Stomach (tissue), 9 donors: ENCODE results near the gene VN1R5. TPM values are rescaled to one million over a fixed set of nuclear protein-coding genes. Genes with fewer than 3 reads are reported as not detected.

Experiments
- DNase-seq, 2 donors: peaks; one replicate each; pipeline versions ENCODE4 v3.0.0 to v3.0.0-alpha.2; 2013 to 2019
- H3K27ac ChIP-seq, 5 donors: fragments of 200-600 bp in 4 of 5; sonication (generic) in 4 of 5; one replicate each; pipeline ENCODE4 v1.5.1; 2013 to 2019; ENCODE audit warnings: mild to moderate bottlenecking in 1 of 5, moderate library complexity in 1 of 5
- H3K27me3 ChIP-seq, 3 donors: fragments of 200-600 bp; sonication (generic); one replicate each; pipeline ENCODE4 v1.5.1; 2017 to 2019; ENCODE audit warnings: mixed run types in 1 of 3
- H3K36me3 ChIP-seq, 4 donors: fragments of 200-600 bp; sonication (generic); 1 replicate in 3 of 4; 2 replicates in 1 of 4; pipeline ENCODE4 v1.5.1; 2016 to 2019
- H3K4me1 ChIP-seq, 4 donors: fragments of 200-600 bp; sonication (generic); one replicate each; pipeline ENCODE4 v1.5.1; 2016 to 2019
- H3K4me3 ChIP-seq, 4 donors: fragments of 200-600 bp; sonication (generic) in 3 of 4; one replicate each; pipeline ENCODE4 v1.5.1; 2016 to 2019; ENCODE audit warnings: mild to moderate bottlenecking in 1 of 4
- H3K9me3 ChIP-seq, 4 donors: fragments of 200-600 bp; sonication (generic); one replicate each; pipeline ENCODE4 v1.5.1; 2016 to 2019
- EP300 ChIP-seq: sonication (generic); formaldehyde crosslinking; IDR thresholded peaks from one replicate; pipeline ENCODE4 v1.6.1; 2017; ENCODE audit warnings: antibody characterized with exemption
- POLR2A ChIP-seq, 4 donors: fragments of 450-650 bp; IDR thresholded peaks; one replicate each; pipeline ENCODE4 v1.6.1; 2016; ENCODE audit warnings: antibody characterized with exemption in 4 of 4, control low read depth in 2 of 4, mild to moderate bottlenecking in 1 of 4, moderate library complexity in 1 of 4
- POLR2AphosphoS5 ChIP-seq, 3 donors: sonication (generic); formaldehyde crosslinking; IDR thresholded peaks; one replicate each; pipeline ENCODE4 v1.6.1; 2016; ENCODE audit warnings: antibody characterized with exemption in 3 of 3
- WGBS, 5 donors: extraction: QIAGEN DNeasy Blood & Tissue Kit in 3 of 5; methylation state at CpG; one replicate each; pipeline versions ENCODE4 v1.1.5 to v1.1.7; 2013 to 2018; 5-methylcytosine and 5-hydroxymethylcytosine counted together
- intact Hi-C: fragments of 100-400 bp; cut with DNase I; formaldehyde crosslinking; loops from one replicate; pipeline ENCODE4 v1.15.1; 2023; ENCODE audit warnings: low total_unique reads
- polyA plus RNA-seq, 3 donors: library from polyadenylated mRNA; stranded (reverse); fragments of 200-250 nt; gene quantifications; one replicate each; pipeline ENCODE4 v1.2.3, GENCODE V29; 2013
- total RNA-seq, 5 donors: library from RNA; depleted of rRNA; stranded (reverse); fragments of >200 nt; gene quantifications; one replicate each; pipeline versions ENCODE4 v1.1.0 to v1.2.3, GENCODE V29; 2014 to 2016
- TF ChIP-seq, protein P1 (sequence below), 7 experiments: fragments of 450-650 bp in 4 of 7; fragments of 200-600 bp in 3 of 7; sonication (generic) in 3 of 7; IDR thresholded peaks; one replicate each; pipeline ENCODE4 v1.5.1; 2016 to 2019; ENCODE audit warnings: antibody characterized with exemption in 7 of 7, control low read depth in 2 of 7, mild to moderate bottlenecking in 1 of 7
- donor health status: healthy with polysubstance abuse.
- donor health status: Bipolar disorder and iron deficiency.
- donor health status: healthy.

VN1R5 gene
- total and polyA plus RNA-seq, 8 donors, result not detected

DNA sequence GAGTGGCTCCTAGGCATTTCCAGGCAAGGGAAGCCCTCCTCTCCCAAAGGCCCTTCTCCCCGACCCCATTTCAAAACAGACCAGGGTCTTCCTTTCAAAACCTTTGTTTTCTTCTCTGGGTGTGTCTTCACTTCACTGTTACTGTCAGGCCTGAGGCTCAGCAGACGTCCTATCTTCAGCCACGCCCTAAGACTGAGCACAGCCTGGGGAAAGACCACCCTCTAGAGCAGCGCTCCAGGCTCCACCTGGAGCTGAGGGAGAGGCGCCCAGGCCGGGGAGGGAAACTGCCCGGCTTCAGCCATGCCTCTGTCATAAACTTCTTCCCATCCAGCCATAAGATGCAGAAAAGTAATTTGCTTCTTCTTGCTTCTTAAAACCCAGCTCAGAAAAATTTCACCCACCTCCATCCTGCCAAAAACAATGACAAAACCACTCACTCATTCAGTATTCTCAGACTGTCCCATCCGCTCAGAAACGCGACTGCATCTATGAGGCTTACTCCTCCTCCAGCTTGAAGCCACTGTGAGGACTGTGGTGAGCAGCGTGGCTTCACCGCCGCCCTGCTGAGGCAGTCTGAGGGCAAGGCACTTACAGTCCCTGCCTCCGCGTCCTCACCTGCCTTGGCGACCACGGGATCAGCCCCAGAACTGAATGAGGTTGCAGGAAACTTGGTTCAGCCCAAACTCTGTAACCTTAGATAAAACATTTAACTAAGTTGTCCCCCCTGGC lies 36.1 kb downstream of the VN1R5 start:
- WGBS, 5 donors, result 66 to 74% (median 67%) methylated on average over 15 to 17 of the region's 17 CpGs
- TF ChIP-seq EP300 (no peak), POLR2AphosphoS5 (IDR thresholded peaks at IDR 0.05) (no peak), POLR2A (IDR thresholded peaks at IDR 0.05) (no peak)
- TF ChIP-seq, protein P1, sequence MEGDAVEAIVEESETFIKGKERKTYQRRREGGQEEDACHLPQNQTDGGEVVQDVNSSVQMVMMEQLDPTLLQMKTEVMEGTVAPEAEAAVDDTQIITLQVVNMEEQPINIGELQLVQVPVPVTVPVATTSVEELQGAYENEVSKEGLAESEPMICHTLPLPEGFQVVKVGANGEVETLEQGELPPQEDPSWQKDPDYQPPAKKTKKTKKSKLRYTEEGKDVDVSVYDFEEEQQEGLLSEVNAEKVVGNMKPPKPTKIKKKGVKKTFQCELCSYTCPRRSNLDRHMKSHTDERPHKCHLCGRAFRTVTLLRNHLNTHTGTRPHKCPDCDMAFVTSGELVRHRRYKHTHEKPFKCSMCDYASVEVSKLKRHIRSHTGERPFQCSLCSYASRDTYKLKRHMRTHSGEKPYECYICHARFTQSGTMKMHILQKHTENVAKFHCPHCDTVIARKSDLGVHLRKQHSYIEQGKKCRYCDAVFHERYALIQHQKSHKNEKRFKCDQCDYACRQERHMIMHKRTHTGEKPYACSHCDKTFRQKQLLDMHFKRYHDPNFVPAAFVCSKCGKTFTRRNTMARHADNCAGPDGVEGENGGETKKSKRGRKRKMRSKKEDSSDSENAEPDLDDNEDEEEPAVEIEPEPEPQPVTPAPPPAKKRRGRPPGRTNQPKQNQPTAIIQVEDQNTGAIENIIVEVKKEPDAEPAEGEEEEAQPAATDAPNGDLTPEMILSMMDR (IDR thresholded peaks at IDR 0.05), result no peak
- no peak overlapping the region for H3K27ac ChIP-seq
- intact Hi-C loops, result no loop called here
- no peaks in the 10 kb centered on the region for H3K36me3 ChIP-seq
- H3K9me3 ChIP-seq, result no peaks in the 10 kb centered on the region
- no peaks in the 10 kb centered on the region for H3K27me3 ChIP-seq
- DNase-seq, result no peak
- H3K4me1 ChIP-seq, result no peaks in the 10 kb centered on the region
- H3K4me3 ChIP-seq, result no peak overlapping the region

DNA sequence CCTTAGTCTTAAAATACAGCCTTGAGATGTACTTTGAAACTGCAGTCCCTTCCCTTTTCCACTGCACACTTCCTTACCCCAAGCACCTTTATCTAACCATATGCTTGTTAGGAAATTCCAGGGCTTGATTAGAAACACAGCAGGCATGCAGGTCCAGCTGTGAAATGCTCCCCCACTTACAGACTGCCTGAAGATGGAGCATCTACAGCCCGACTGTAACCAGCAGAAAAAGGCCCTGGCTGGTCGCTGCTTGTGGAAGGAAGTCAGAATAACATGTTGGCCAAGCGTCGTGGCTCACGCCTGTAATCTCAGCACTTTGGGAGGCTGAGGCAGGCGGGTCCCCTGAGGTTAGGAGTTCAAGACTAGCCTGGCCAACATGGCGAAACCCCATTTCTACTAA lies 37.2 kb downstream of the VN1R5 start:
- no peaks in the 10 kb centered on the region for H3K4me1 ChIP-seq
- intact Hi-C loops, result no loop called here

DNA sequence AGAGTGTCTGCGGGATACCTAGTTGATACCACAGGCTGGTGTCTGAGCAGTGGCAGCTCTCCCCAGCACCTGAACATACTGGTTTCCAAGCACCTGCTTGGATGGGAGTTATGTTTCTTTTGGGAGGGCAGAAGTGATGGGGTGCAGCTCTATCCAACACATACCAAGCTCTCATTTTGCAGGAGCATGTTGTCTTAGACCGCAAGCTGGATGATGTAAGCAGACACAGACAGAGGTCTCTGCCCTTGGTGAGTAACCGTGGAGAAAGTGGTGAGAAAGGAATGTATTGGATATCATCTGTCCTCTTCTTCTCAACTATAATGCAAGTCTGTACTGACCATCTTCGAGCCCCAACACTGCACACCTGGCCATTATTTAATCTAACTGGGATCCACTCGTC lies 38.4 kb downstream of the VN1R5 start:
- Histone ChIP-seq H3K9me3 (no peaks in the 10 kb centered on the region), H3K27me3 (no peaks in the 10 kb centered on the region), H3K27ac (no peak overlapping the region), H3K4me3 (no peak overlapping the region), H3K4me1 (no peaks in the 10 kb centered on the region), H3K36me3 (peaks cover 0 to 8% (median 4%) of the 10 kb centered on the region in 4 donors)
- DNase-seq, result no peak
- WGBS, 5 donors, result 78 to 87% (median 83%) methylated on average over 5 of the region's 5 CpGs
- intact Hi-C loops, result no loop called here
- TF ChIP-seq EP300 (no peak), POLR2AphosphoS5 (IDR thresholded peaks at IDR 0.05) (no peak), POLR2A (IDR thresholded peaks at IDR 0.05) (no peak)
- TF ChIP-seq, protein P1 (IDR thresholded peaks at IDR 0.05), result no peak

More for the DNA sequence above, 37.2 kb downstream of the VN1R5 start:
- Histone ChIP-seq H3K4me3 (no peak overlapping the region), H3K36me3 (no peaks in the 10 kb centered on the region), H3K9me3 (no peaks in the 10 kb centered on the region), H3K27me3 (no peaks in the 10 kb centered on the region), H3K27ac (no peak overlapping the region)
- WGBS, 5 donors, result 61 to 80% (median 68%) methylated on average over 7 of the region's 7 CpGs
- DNase-seq, result no peak
- TF ChIP-seq, protein P1 (IDR thresholded peaks at IDR 0.05), result no peak
- TF ChIP-seq POLR2A (IDR thresholded peaks at IDR 0.05) (no peak), POLR2AphosphoS5 (IDR thresholded peaks at IDR 0.05) (no peak), EP300 (no peak)

DNA sequence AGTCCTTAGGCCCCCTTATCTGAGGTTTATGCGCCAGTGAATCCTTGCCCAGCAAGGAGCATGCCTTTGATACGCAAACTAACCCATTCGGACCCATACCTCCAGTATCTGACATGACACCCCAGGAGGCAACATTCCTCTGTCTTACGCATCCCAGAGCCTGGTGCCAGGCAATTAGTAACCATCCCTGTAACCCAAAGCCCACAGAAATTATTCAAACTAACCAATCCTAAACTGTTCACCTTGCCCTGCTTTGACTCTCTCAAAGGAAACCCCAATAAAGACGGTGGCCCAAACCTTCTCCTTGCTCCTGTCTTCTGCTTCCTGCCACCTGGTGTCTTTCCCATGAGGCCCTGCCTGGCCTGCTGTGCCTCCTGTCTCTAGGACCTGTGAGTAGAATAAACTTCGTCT lies 39.4 kb downstream of the VN1R5 start:
- 41 to 57% (median 49%) methylated on average over 6 of the region's 6 CpGs for whole genome bisulfite sequencing, 5 donors

More for the DNA sequence above, 39.4 kb downstream of the VN1R5 start:
- Histone ChIP-seq H3K4me3 (no peak overlapping the region), H3K4me1 (no peaks in the 10 kb centered on the region), H3K9me3 (no peaks in the 10 kb centered on the region), H3K36me3 (peaks cover 6 to 18% (median 14%) of the 10 kb centered on the region in 4 donors), H3K27ac (no peak overlapping the region), H3K27me3 (no peaks in the 10 kb centered on the region)
- DNase-seq, result no peak
- intact Hi-C loops, result no loop called here
- TF ChIP-seq, protein P1 (IDR thresholded peaks at IDR 0.05), result no peak
- TF ChIP-seq POLR2A (IDR thresholded peaks at IDR 0.05) (no peak), EP300 (no peak), POLR2AphosphoS5 (IDR thresholded peaks at IDR 0.05) (no peak)
